Ramos (cell line): ENCODE data around the gene LCE1D.

Source experiments
- in situ Hi-C: fragments of 300-500 bp; cut with MboI; formaldehyde crosslinking; loops from one replicate; pipeline ENCODE4 v1.14.3; 2022; ENCODE audit warnings: low sequenced_read_pairs; ENCODE audit not compliant: unreplicated experiment

LCE1D gene

DNA sequence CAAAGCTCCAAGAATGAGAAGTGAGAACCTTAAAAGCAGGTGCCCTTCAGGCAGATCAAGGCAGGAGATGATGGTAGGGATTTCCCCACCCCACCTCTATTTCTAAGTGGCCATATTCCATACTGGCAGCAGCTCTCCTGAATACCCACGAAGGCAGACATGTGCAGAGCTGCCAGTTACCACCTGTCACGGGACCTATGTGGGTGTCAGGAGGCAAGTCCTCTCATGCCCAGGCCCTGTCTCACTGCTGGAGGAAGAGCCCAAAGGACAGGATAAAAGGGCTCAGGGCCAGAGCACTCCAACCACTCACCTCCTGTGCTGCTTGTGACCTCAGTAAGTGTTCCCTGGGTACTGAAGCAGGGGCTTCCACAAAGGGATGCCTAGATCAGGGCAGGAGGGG is 14.5 kb downstream of the LCE1D start:
- in situ Hi-C loops, result no loop called here

DNA sequence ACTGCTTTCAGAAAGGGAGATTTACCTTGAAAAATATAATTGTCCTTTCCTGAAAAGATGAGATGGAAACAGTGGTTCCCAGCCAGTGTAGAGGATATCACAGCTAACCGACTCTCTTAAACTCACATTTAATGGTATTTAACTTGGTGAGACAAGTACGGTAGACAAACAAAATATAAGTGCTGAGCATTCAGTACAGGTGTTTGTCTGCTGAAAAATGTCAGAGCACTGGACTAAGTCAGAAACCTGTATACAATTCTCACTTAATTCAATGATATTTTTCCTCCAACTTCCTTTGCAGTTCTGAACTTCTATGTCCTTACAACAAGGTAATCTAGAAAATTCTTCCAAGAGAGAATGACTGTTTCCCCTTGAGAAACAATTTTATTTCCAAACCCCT is 15.2 kb downstream of the LCE1D start, which contains the start of gene LCE1B:
Gene LCE1B (plus strand): TSS at position 301 of the 400 bp plus-strand sequence. CDS start 476 bp downstream, outside the sequence.
- in situ Hi-C loops, result no loop called here

DNA sequence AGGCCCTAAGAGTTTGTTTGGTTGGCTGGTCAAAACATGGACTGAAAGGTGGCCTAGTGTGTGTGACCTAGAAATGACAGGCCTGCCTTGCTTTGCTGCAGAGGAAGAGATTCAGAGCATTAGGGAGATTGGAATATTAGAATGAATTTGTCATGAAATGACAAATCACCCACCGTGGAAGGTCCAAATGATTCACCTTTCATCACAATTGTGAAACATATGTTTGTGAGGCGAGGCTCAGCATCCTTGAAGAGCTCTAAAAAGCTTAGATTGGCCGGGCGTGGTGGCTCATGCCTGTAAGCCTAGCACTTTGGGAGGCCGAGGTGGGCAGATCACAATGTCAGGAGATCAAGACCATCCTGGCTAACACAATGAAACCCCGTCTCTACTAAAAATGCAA is 20.8 kb downstream of the LCE1D start:
- in situ Hi-C loops, result no loop called here

DNA sequence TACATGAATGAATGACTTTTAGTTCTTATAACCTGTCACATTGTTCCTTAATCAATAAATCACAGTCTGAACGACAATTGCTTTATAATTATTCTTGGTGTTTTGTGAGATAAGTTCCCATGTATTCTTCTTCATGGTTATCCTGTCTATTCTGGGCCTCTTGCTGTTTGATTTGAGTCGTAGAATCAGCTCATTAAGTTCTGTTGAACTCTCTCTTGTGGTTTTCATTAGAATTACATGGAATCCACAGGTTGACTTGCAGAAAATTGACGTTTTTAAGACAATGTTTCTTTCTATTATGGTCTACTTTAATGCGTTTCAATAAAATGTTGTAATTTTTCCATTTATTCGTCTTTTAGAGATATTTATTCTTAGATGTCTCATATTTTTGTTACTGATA is 26.8 kb downstream of the LCE1D start:
- in situ Hi-C loops, result no loop called here

DNA sequence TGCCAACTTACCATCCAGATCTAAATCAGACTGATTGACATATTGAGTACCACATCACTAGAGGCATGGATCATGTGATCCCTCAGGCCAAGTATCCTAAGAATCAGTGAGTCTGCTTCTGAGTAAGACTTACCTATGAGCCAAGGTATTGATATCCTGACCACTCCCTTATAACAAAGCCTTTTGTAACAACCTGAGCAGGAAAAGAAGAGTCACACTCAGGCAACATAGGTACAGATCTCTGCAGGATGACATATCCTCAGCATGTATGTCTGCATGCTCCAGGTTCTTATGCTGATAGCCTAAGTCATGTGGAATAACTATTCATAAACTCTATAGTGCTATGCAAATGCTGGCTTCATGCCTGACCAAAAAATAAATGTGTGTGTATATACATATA is 28.4 kb downstream of the LCE1D start:
- in situ Hi-C loops, result no loop called here

DNA sequence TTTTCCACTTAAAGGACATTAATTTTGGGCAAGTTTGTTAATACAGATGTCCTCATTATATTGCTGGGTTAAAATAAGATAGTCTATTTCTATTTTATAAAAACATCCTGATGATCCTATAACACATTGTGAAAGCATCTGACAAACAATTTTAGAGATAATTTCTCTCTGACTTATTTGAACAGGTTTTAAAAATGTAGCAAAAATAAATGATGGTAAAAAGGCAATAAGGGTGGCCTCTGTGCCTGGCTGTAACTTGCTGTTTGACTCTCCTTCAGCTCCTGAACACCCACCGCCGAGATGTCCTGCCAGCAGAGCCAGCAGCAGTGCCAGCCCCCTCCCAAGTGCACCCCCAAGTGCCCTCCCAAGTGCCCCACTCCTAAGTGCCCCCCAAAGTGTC is 30.7 kb downstream of the LCE1D start, which contains the start of gene LCE1A:
Gene LCE1A (plus strand): TSS at position 301 of the 400 bp plus-strand sequence. CDS start 0 bp downstream, at position 301.
- in situ Hi-C loops, result no loop called here

DNA sequence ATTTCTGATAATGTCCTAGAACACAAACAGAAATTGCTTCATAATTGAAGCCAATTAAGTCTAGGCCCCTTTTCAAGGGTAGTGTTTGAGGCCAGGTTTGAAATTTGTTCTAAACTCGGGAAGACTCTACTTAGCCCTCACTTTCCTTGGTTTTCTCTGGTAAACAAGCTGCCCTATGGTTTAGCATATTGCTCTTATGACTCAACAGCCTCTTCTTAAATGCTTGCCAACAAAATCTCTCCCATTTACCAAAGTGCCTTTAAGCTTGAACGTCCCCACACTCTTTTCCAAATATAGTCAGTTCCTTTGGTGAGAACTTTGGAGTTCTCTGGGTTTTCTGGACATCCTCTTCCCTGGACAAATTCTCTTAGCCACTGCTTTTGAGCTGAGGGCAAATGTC is 40.3 kb downstream of the LCE1D start:
- in situ Hi-C loops, result no loop called here

DNA sequence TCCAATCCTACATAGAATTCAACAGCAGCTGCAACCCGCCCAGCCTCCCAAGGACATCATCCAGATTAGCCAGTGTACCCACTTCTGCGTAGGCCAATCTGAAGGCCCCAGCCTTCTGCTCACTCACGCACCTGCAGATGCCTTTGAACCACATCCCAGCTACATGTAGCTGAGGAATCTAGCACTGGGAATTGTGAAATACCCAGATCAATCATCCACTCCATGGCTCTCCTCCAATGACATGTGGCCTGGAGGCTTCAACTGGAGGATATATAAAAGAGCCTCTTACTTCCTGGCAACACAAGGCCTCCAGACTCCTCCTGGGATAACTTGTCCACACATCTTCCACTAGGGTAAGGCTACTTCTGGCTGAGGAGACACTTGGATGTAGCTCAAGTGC is 46.0 kb downstream of the LCE1D start, which contains the start of gene LCE6A:
Gene LCE6A (plus strand): TSS at position 301 of the 400 bp plus-strand sequence. CDS start 665 bp downstream, outside the sequence.
- in situ Hi-C loops, result no loop called here
